GM18498 (cell line): ENCODE measurements around the gene BIRC3.
"Not testable (repeated sequence)": the region's sequence is repeated elsewhere in the genome, so short reads cannot be mapped to it uniquely, and the experiment has no call there.

Source experiments
- ATAC-seq: cut with Tn5 transposase; IDR thresholded peaks from one replicate; pipeline ENCODE4 v1.9.1; 2021; ENCODE audit warnings: mild to moderate bottlenecking, moderate library complexity; ENCODE audit not compliant: unreplicated experiment

Gene BIRC3

DNA sequence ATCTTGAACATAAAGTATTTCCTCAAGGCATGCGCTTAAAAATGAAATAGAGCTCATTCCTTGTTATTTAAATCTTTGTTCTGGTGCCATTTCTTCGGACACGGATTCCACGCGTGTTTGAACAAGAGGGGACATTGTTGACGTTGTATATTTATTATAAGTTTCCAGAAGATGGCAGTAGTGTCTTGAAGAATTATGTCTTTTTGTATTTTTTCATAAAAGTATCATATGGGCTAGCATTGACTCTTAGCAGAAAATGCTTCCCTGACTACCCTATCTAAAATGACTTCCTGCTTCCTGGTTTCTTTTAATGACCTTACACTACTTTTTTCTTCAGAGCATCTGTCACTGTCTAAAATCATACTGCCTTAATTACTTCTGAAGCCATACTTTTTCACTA lies 50.1 kb downstream of the BIRC3 start:
- ATAC-seq, result no peak

DNA sequence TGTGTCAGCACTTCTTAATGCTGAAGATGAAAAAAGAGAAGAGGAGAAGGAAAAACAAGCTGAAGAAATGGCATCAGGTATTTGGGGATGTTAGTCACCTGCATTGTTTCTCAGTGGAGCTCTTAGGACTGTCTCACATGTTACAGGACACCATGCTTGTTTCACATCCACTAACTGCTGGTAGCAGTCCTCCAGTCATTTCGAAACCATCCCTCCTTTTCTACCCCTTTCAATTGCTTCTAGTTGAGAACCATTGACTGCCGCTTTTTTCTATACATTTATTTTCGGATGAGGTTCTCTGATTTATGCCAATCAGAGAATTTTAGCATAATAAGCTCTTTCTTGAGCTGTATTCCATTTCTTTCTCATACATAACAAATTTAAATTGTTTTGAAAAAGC lies 51.2 kb downstream of the BIRC3 start:
- ATAC-seq, result peak; percentile 100

GRCh38 chr11:102374633-102375424 lies 57.5 kb downstream of the BIRC3 start:
- ATAC-seq, result not testable (repeated sequence)

- no peak for ATAC-seq
These were observed 58.6 kb downstream of the BIRC3 start for GRCh38 chr11:102375720-102376399.

DNA sequence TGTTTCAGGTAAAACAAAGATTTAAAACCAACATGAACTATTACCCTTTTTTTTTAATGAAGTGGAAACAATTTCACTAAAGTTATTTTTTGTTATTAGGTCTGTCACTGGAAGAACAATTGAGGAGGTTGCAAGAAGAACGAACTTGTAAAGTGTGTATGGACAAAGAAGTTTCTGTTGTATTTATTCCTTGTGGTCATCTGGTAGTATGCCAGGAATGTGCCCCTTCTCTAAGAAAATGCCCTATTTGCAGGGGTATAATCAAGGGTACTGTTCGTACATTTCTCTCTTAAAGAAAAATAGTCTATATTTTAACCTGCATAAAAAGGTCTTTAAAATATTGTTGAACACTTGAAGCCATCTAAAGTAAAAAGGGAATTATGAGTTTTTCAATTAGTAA lies 60.6 kb downstream of the BIRC3 start:
- no peak for ATAC-seq

DNA sequence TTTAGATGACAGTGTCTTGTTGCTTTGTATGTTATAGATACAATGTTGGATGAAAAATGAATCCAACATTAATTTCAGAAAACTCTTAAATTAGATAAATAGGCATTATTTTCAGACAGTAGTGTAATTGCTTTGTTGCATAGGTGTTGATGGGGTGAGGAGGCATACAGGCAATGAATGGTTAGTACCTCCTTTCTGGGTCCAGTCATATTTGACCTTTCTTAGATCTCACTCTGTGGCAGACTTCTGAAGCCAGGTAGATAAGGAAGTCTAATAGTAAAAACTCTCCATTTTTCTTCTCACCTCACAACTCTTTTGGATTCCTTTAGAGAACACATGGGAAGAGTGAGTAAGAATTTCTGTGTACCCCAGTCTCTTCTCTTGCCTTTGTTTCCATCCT lies 61.5 kb downstream of the BIRC3 start:
- no peak for ATAC-seq

DNA sequence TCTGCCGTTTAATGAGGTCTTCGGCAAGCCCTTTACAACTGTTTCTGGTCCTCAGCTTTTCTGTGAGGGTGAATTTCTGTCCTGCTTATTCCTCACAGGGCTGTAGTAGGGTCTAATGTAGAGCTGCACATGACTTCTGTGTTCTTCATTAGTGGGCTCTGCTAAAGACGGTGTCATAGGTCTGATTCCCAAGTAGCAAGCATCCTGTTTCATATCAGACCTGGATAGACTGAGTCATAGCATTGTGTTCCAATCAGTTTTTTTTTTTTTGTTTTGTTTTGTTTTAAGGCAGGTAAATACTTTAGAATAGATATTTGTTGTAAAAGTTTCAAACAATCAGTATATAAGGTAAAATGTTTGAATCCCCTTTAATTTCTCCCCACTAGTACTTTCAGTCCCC lies 65.1 kb downstream of the BIRC3 start:
- no peak for ATAC-seq

DNA sequence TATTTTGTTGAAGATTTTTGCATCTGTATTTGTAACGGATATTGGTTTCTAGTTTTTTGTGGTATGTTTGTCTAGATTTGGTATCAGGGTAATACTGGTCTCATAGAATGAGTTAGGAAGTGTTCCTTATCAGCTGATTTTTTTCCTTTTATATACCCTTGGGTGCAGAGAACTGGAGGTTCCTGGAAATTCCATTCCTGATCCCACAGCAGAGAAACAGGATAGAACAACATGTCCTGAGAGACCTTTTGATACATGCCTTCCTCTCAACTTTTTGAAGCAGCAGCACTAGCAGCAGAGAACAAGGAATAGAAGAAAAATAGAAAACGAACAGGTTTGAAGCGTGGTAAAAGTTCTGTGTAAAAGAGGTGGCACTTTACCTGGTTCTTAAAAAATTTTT lies 66.6 kb downstream of the BIRC3 start:
- ATAC-seq, result no peak

DNA sequence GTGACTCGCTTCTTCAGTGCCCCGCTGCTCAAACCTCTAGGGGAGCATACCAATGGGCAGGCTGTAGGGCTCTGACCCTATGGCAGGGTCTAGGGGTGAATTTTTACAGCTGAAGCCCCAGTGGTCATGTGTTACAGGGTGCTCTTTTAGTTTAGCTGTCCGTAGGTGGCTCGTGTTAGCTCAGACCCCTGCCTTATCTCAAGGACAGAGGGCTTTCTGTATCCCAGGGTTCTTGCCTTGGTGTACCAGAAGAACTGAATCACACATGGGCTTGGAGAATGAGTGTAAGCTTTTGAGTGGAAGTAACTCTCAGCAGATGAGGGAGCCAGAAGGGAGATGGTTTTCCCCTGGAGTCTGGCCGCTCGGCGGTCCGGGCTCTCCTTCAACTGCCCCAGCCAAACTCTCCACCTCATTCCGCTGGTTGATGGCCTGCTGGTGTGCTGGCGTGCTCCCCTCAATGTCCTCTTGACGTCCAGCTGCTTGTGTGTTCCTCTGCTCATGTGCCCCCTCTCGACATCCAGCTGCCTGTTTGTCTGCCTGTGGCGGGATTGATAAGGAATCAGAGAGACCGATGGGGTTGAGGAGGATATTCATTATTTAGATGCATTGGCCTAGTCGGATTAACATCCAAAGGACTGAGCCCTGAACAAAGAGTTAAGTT lies 67.3 kb downstream of the BIRC3 start:
- no peak for ATAC-seq

DNA sequence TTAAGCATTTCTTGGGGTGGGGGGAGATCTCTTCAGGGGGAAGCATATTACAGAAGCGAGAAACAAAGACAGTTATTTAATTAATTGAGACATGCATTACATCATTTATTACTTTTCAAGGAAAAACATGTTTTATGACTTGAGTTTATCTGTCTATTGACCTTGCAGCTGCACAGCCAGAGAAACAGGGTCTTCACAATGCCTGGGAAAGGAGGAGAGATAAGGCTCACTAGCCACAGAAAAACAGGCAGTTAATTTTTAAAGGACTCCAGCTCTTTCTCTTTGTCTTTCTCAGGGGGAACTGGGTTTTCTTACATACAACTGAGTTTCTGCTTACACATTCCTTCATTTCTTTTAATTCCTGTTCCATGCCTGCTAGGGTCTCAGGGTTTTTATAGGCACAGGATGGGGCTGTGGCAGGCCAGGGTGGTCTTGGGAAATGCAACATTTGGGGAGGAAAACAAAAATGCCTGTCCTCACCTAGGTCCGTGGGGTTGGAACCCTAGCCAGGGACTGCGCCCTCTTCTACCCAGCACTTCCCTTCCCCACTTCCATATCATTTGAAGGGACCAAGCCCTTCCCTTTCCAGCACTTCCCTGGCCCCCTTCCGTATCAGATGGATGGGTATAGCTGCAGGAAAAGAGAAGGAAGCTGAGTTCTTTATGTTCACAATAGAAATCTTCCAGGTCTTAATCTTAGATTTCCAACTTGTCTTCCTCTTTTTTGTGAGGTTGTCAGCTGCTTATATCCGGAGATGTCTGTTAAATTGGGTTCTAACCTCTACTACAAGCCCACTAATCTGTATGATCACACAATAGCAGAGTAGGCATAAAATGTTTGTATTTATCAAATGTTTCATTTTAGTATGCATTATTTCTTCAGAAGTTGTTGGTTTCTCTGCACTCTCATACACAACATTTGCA lies 68.1 kb downstream of the BIRC3 start:
- no peak for ATAC-seq

GRCh38 chr11:102386136-102386734 lies 69.0 kb downstream of the BIRC3 start:
- ATAC-seq, result no peak

- ATAC-seq, result no peak
These were observed 69.9 kb downstream of the BIRC3 start for GRCh38 chr11:102387043-102387781.
